Right lobe of liver (tissue), 6 donors: ENCODE results near the gene VPS11. TPM values are rescaled to one million over a fixed set of nuclear protein-coding genes. Genes with fewer than 3 reads are reported as not detected.

Experiments
- ATAC-seq, 4 donors: fragments of 200-7000 bp; cut with Tn5 transposase; one replicate each; pipeline ENCODE4 v1.9.1; 2020; ENCODE audit warnings: mild to moderate bottlenecking in 4 of 4, moderate library complexity in 4 of 4
- DNase-seq, 3 donors: peaks; one replicate each; pipeline ENCODE4 v3.0.0-alpha.2; 2020
- H3K27ac ChIP-seq, 3 donors: fragments of 200-600 bp; one replicate each; pipeline ENCODE4 v1.8.0; 2022
- H3K27me3 ChIP-seq, 2 donors: fragments of 200-600 bp; one replicate each; pipeline ENCODE4 v1.8.0; 2022
- H3K36me3 ChIP-seq, 4 donors: fragments of 200-600 bp; sonication (generic) in 1 of 4; one replicate each; pipeline versions ENCODE4 v1.5.1 to v1.8.0; 2017 to 2022; ENCODE audit warnings: control low read depth in 1 of 4
- H3K4me1 ChIP-seq, 4 donors: fragments of 200-600 bp; sonication (generic) in 1 of 4; one replicate each; pipeline versions ENCODE4 v1.5.1 to v1.8.0; 2017 to 2022; ENCODE audit warnings: control low read depth in 1 of 4
- H3K4me3 ChIP-seq, 3 donors: fragments of 200-600 bp; one replicate each; pipeline ENCODE4 v1.8.0; 2022
- H3K9me3 ChIP-seq, 4 donors: fragments of 200-600 bp; sonication (generic) in 1 of 4; one replicate each; pipeline versions ENCODE4 v1.5.1 to v1.8.0; 2017 to 2022; ENCODE audit warnings: control low read depth in 1 of 4
- POLR2A ChIP-seq: fragments of 450-650 bp; IDR thresholded peaks from one replicate; pipeline ENCODE4 v1.6.1; 2017; ENCODE audit warnings: antibody characterized with exemption, mild to moderate bottlenecking
- WGBS: methylation state at CpG from one replicate; pipeline ENCODE4 v1.1.6; 2018; ENCODE audit warnings: low coverage, low lambda C conversion rate; ENCODE audit not compliant: insufficient coverage; ENCODE audit errors: missing lambda C conversion rate; 5-methylcytosine and 5-hydroxymethylcytosine counted together
- intact Hi-C, 2 donors: fragments of 100-400 bp; cut with DNase I; formaldehyde crosslinking; loops; one replicate each; pipeline versions ENCODE4 v1.11.2 to v1.14.1; 2022
- total RNA-seq, 6 experiments: library from RNA; depleted of rRNA in 2 of 6; stranded (reverse); fragments of >200 nt in 2 of 6; fragmentation: NEBNext Ultra II Directional in 3 of 6; extraction: Animal tissue kit (Norgen Biotek cat#: 25700) in 3 of 6; gene quantifications; one replicate each; pipeline versions ENCODE4 v1.1.0 to v1.2.4, GENCODE V29; 2016 to 2023
- TF ChIP-seq, protein P1 (sequence below), 4 donors: fragments of 200-600 bp in 3 of 4; fragments of 450-650 bp in 1 of 4; IDR thresholded peaks; one replicate each; pipeline versions ENCODE4 v1.5.1 to v1.8.0; 2016 to 2022; ENCODE audit warnings: antibody characterized with exemption in 4 of 4, mild to moderate bottlenecking in 2 of 4
- donor health status: DM: no; HTN: yes; CAD: no.
- donor health status: DM: no; HTN: no; CAD: no.
- donor health status: DM: no; HTN: no; CAD: no.
- donor health status: DM: no; HTN: yes; CAD: no.
- donor health status: DM: no; HTN: yes; CAD: no.

Gene VPS11
- total RNA-seq, 6 experiments from 2014 or later: 8.5 to 18.3 (median 11.3) TPM

DNA sequence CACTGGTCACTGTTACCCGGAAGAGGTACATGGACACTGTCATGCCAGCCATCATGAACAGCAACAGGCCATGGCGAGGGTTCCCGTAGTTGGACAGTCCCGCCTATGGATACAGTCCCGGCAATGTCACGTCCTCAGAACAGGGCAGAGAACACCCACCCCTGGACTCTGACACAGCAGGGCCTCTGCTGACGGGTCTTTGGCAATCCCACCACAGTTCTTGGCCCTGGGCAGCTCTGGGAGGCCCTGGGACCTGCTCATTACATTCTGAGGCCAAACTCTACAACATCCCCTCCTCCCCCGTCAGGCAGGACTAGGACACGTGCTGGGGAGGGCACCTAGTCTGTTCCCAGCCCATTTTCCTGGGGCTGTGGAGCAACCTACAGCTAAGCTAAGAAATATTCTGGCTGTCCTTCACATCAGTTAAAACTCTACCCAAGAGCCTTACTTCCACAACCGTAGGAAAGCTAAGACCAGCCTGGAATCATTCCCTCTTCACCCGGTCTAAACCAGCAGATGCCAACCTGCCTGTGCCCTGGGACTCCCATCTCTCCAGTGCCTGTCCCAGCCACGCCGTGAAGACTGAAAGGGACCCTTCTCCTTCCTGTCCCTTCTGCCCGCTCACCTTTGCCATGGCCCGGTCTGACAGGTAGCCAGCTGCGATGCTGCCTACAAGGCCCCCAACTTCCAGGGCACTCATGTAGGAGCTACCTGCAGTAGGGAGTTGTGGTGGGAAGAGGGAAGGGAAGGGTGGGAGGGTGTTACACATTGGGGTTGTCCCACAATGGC, 41.4 kb upstream of the VPS11 start:
- DNase-seq (peak; percentile 60 to 89 (median 85)), ATAC-seq (peak; percentile 3 to 13 (median 7))
- Histone ChIP-seq H3K9me3 (no peaks in the 10 kb centered on the region), H3K27me3 (no peaks in the 10 kb centered on the region), H3K4me1 (peaks cover 2 to 67% (median 28%) of the 10 kb centered on the region in 4 donors), H3K4me3 (peak overlapping the region; percentile 66 to 96 (median 81)), H3K27ac (peak overlapping the region; percentile 37 to 62 (median 47)), H3K36me3 (peaks cover 0 to 32% (median 15%) of the 10 kb centered on the region in 4 donors)
- intact Hi-C loops: no loop called here
- TF ChIP-seq POLR2A: peak; percentile 53
- TF ChIP-seq, protein P1, sequence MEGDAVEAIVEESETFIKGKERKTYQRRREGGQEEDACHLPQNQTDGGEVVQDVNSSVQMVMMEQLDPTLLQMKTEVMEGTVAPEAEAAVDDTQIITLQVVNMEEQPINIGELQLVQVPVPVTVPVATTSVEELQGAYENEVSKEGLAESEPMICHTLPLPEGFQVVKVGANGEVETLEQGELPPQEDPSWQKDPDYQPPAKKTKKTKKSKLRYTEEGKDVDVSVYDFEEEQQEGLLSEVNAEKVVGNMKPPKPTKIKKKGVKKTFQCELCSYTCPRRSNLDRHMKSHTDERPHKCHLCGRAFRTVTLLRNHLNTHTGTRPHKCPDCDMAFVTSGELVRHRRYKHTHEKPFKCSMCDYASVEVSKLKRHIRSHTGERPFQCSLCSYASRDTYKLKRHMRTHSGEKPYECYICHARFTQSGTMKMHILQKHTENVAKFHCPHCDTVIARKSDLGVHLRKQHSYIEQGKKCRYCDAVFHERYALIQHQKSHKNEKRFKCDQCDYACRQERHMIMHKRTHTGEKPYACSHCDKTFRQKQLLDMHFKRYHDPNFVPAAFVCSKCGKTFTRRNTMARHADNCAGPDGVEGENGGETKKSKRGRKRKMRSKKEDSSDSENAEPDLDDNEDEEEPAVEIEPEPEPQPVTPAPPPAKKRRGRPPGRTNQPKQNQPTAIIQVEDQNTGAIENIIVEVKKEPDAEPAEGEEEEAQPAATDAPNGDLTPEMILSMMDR (IDR thresholded peaks at IDR 0.05): no peak
- 20% methylated on average over 4 of the region's 16 CpGs for WGBS

DNA sequence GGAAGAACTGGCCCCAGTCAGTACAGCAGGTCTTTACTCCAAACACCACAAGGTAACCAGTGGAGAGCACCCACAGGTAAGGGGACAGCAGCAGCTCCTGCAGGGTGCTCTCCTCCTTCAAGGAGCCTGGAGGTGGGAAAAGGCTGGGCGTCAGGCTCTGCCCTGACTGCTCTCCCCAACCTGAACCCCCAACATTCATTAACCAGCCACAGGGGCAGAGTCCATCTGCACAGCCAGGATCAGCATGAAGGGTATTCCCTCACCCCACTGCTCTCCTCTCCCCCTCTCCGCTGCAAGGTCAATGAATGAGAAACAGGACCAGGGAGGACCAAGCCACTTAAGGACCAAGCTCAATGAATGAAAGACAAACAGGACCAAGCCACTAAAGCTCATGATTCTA, 40.6 kb upstream of the VPS11 start:
- Histone ChIP-seq H3K27ac (peak overlapping the region in 2 of 3 donors; percentile 47 to 62), H3K27me3 (no peaks in the 10 kb centered on the region), H3K4me1 (peaks cover 2 to 59% (median 25%) of the 10 kb centered on the region in 4 donors), H3K9me3 (no peaks in the 10 kb centered on the region), H3K36me3 (peaks cover 0 to 32% (median 15%) of the 10 kb centered on the region in 4 donors), H3K4me3 (peak overlapping the region; percentile 66 to 96 (median 81))
- intact Hi-C loops: no loop called here
- WGBS: 33% methylated on average over 1 of the region's 2 CpGs
- no peak for TF ChIP-seq POLR2A
- TF ChIP-seq, protein P1 (IDR thresholded peaks at IDR 0.05): no peak
- no peak for ATAC-seq
- peak; percentile 28 to 67 (median 57) for DNase-seq

GRCh38 chr11:119027561-119028345, 39.9 kb upstream of the VPS11 start:
- DNase-seq (peak; percentile 38 to 77 (median 59)), ATAC-seq (peak in 1 of 4 donors; percentile 0)
- WGBS: 28% methylated on average over 3 of the region's 9 CpGs
- Histone ChIP-seq H3K36me3 (peaks cover 0 to 28% (median 14%) of the 10 kb centered on the region in 4 donors), H3K4me3 (peak overlapping the region; percentile 66 to 96 (median 81)), H3K27me3 (no peaks in the 10 kb centered on the region), H3K9me3 (no peaks in the 10 kb centered on the region), H3K27ac (peak overlapping the region; percentile 24 to 54 (median 31)), H3K4me1 (peaks cover 2 to 51% (median 23%) of the 10 kb centered on the region in 4 donors)
- TF ChIP-seq, protein P1 (IDR thresholded peaks at IDR 0.05): no peak
- TF ChIP-seq POLR2A: no peak
- intact Hi-C loops: no loop called here

DNA sequence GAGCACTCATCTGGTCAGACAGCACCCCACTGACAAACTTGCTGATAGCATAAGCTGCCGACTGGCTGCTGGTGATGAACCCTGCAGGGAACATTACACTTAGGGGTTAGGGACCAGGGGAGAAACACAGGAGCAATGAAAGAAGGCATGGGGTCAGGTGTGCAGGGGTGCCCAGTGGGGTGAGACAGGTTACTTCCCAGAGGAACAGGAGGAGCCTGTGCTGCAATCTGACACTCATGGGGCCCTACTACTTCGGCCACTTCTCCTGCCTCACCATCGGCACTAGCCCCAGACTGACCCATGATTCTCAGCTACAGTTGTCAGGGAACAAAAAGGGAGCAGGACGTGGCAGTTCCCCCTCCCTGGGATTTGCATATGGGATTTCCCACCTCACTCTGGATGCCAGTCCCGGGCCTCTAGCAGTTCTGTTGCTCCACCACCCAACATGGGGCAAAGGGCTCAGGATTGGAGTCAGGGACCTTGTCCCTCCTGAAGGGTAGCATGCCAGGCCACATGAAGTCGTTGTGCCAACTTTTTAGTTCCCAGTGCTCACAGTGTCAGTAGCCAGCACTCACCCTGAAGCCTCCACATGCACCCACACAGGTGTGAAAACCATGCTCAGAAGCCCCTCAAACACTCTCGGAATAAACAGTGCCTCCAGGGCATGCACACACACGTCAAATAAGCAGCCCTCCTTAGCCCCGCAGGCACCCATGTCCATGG, 39.1 kb upstream of the VPS11 start:
- no peaks in the 10 kb centered on the region for H3K27me3 ChIP-seq
- peaks cover 0 to 21% (median 11%) of the 10 kb centered on the region in 4 donors for H3K36me3 ChIP-seq
- H3K9me3 ChIP-seq: no peaks in the 10 kb centered on the region
- H3K4me3 ChIP-seq: peak overlapping the region; percentile 66 to 96 (median 81)
- WGBS: 29% methylated on average over 1 of the region's 9 CpGs
- DNase-seq: peak; percentile 60 to 92 (median 89)
- peak; percentile 25 for TF ChIP-seq POLR2A
- TF ChIP-seq, protein P1 (IDR thresholded peaks at IDR 0.05): no peak
- H3K4me1 ChIP-seq: peaks cover 2 to 44% (median 18%) of the 10 kb centered on the region in 4 donors
- peak overlapping the region; percentile 45 to 86 (median 67) for H3K27ac ChIP-seq
- peak; percentile 14 to 58 (median 48) for ATAC-seq
- intact Hi-C loops: no loop called here
